Activated naive CD4-positive, alpha-beta T cell treated with anti-CD3 and anti-CD28 coated beads, Interleukin-2, amount 10 ng/mL, durations not matched to agents 7 days and 5 days (primary cell): ENCODE measurements around the gene RNF186.
A peak's percentile ranks its signal among the peaks of the same experiment; 100 is the strongest.

Source experiments
- CTCF ChIA-PET: fragments of 350-600 bp; sonication (Branson Sonifier 250); formaldehyde crosslinking; loops from one replicate; lab custom pipeline; 2021; ENCODE audit warnings: antibody characterized with exemption; lab: Charles Lee
- DNase-seq: peaks from one replicate; pipeline ENCODE4 v3.0.0-alpha.2; 2020
- H3K27ac Mint-ChIP-seq: one replicate; pipeline ENCODE4 v1.8.0; 2021; ENCODE audit warnings: mild to moderate bottlenecking, moderate library complexity, mixed read lengths
- H3K27me3 Mint-ChIP-seq: one replicate; pipeline ENCODE4 v1.8.0; 2021; ENCODE audit warnings: mild to moderate bottlenecking, mixed read lengths
- H3K36me3 Mint-ChIP-seq: one replicate; pipeline ENCODE4 v1.8.0; 2021; ENCODE audit warnings: mixed read lengths
- H3K4me1 Mint-ChIP-seq: one replicate; pipeline ENCODE4 v1.8.0; 2021; ENCODE audit warnings: mixed read lengths
- H3K4me3 Mint-ChIP-seq: one replicate; pipeline ENCODE4 v1.8.0; 2021; ENCODE audit warnings: mild to moderate bottlenecking, moderate library complexity, mixed read lengths
- H3K9me3 Mint-ChIP-seq: one replicate; pipeline ENCODE4 v1.8.0; 2021; ENCODE audit warnings: mixed read lengths

RNF186 gene

DNA sequence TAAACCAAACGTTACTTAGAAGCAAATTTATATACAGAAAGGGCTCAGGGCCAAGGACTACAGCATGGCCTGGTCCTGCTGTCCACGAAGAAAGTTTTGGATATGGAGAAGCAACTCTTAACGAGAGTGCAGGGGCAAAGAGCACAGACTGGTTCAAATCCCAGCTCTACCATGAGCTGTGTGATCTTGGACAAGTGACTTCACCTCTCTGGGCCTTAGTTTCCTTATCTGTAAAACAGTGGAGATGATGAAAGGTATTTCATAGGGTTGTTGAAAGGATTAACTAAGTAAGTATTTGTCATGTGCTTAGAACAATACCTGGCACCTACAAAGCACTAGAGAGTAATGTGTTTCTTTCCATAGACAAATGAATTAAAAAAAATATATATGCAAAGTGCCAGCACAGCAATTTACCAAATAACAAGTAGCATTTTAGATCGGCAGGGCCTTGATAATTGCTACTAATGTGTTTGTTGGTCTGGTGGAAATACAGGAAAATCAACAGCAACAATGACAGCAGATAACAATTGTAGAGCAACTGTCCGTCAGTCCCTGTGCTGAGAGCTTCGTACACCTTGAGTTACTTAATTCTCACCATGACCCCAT is 40.8 kb downstream of the RNF186 start:
- H3K4me3 Mint-ChIP-seq = no peak overlapping the region
- peaks cover 14% of the 10 kb centered on the region for H3K36me3 Mint-ChIP-seq
- no peaks in the 10 kb centered on the region for H3K9me3 Mint-ChIP-seq
- H3K27ac Mint-ChIP-seq = no peak overlapping the region
- CTCF ChIA-PET = interaction anchor here (1.5 kb wide), 1 partner anchor 10 kb away, joined by 3 read pairs; no protein-coding TSS in a partner anchor
- DNase-seq = no peak
- H3K27me3 Mint-ChIP-seq = no peaks in the 10 kb centered on the region
- H3K4me1 Mint-ChIP-seq = no peaks in the 10 kb centered on the region

DNA sequence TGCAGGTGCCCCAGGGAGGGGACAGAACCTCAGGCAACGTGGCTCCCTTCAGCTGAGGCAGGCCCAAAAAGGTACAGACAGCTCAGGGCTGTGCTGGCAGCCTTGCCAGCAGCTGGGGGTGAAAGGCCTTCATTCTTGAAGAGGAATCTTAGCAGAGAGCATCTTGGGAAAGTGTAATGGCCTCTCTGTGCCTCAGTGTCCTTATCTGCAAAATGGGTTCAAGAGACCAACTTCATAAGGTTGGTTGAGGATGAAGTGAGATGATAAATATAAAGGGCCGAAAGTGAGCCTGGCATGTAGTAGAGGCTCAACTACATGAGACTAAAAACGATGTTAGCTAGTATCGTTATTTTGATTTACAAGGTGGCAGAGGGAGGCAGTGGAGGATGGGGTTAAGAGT is 41.6 kb downstream of the RNF186 start:
- Mint-ChIP-seq H3K4me3 (no peak overlapping the region), H3K36me3 (peaks cover 8% of the 10 kb centered on the region), H3K4me1 (no peaks in the 10 kb centered on the region), H3K27me3 (no peaks in the 10 kb centered on the region), H3K9me3 (no peaks in the 10 kb centered on the region), H3K27ac (no peak overlapping the region)
- CTCF ChIA-PET = interaction anchor here (1.5 kb wide), 1 partner anchor 11 kb away, joined by 3 read pairs; no protein-coding TSS in a partner anchor
- no peak for DNase-seq

DNA sequence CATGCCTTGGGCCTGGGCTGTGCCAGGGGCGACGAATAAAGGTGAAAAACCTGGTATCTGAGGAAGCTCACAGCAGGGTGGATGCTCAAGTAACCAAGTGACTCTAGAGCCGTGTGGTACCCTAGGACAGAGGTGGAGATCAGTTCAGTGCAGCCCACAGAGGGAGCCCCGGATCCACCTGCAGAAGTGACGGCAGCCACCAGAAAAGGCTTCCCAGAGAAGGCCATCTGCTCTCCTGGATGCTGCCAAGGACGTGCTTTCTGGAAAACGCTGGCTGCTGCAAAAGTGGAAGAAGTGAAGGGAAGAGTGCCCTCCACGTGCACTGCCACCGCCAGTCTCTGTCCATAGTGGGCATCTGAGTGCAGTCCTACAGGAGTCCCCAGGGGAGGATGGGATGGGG is 43.0 kb downstream of the RNF186 start:
- CTCF ChIA-PET = no interaction called here
- no peak for DNase-seq
- H3K4me3 Mint-ChIP-seq = no peak overlapping the region
- peaks cover 2% of the 10 kb centered on the region for H3K36me3 Mint-ChIP-seq
- H3K27me3 Mint-ChIP-seq = no peaks in the 10 kb centered on the region
- no peaks in the 10 kb centered on the region for H3K9me3 Mint-ChIP-seq
- no peak overlapping the region for H3K27ac Mint-ChIP-seq
- no peaks in the 10 kb centered on the region for H3K4me1 Mint-ChIP-seq

DNA sequence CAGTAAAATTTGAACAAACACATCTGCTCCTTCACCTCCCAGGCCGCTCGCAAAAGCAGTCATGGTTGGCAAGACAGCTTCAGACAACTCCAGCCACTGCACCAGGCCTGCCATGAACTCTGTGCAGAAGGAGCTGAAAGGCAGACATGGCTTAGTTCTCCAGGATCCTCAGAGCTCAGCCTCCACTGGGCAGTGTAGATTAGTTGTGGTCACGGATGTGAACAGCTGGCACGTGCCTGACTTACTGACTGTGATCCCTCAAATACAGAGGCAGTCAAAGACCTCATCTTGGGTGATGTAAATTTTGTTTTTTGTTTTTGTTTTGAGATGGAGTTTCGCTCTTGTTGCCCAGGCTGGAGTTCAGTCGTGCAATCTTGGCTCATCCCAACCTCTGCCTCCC is 43.7 kb downstream of the RNF186 start:
- Mint-ChIP-seq H3K27ac (no peak overlapping the region), H3K9me3 (no peaks in the 10 kb centered on the region), H3K4me3 (no peak overlapping the region), H3K36me3 (peaks cover 2% of the 10 kb centered on the region), H3K27me3 (no peaks in the 10 kb centered on the region), H3K4me1 (peaks cover under 1% of the 10 kb centered on the region)
- CTCF ChIA-PET = interaction anchor here (1.0 to 1.7 kb wide), 2 partner anchors 10 to 42 kb away, joined by 3 to 5 read pairs; no protein-coding TSS in a partner anchor
- DNase-seq = no peak

DNA sequence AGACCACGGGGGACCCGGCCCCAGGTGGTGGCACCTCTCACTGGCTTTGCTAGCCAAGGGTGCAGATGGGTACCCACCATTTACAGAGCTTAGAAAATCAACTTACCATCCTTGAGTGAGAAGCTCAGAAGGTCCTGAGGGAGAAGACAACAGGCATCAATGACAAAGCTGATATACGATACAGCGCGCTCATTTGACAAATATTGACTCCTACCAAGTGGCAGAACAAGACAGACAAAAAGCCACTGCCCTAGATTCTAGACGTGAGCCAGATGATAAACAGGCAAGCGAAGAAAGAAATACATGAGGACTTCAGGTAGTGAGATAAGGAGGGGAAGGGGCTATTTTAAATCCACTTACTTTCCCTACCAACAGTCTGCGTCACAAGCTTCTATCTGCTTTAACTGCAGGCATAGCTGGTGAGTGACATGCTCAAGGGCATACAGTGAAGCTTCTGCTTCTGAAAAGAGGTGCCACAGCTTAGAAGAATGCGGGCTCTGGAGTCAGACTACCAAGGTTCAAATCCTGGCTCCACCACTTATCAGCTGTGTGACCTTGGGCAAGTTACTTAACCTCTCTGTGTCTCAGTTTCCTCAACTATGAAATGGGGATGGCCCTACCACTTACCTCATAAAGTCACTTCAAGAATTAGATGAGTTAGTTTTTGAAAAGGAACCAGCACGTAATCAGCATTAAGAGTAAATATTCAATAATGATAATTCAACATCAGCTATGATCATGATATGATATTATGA is 44.5 kb downstream of the RNF186 start:
- CTCF ChIA-PET = interaction anchor here (1.0 to 1.7 kb wide), 2 partner anchors 9 to 43 kb away, joined by 3 to 5 read pairs; no protein-coding TSS in a partner anchor
- DNase-seq = no peak
- H3K27me3 Mint-ChIP-seq = no peaks in the 10 kb centered on the region
- no peak overlapping the region for H3K4me3 Mint-ChIP-seq
- H3K4me1 Mint-ChIP-seq = peaks cover 7% of the 10 kb centered on the region
- H3K9me3 Mint-ChIP-seq = no peaks in the 10 kb centered on the region
- H3K36me3 Mint-ChIP-seq = peaks cover 2% of the 10 kb centered on the region
- H3K27ac Mint-ChIP-seq = no peak overlapping the region

DNA sequence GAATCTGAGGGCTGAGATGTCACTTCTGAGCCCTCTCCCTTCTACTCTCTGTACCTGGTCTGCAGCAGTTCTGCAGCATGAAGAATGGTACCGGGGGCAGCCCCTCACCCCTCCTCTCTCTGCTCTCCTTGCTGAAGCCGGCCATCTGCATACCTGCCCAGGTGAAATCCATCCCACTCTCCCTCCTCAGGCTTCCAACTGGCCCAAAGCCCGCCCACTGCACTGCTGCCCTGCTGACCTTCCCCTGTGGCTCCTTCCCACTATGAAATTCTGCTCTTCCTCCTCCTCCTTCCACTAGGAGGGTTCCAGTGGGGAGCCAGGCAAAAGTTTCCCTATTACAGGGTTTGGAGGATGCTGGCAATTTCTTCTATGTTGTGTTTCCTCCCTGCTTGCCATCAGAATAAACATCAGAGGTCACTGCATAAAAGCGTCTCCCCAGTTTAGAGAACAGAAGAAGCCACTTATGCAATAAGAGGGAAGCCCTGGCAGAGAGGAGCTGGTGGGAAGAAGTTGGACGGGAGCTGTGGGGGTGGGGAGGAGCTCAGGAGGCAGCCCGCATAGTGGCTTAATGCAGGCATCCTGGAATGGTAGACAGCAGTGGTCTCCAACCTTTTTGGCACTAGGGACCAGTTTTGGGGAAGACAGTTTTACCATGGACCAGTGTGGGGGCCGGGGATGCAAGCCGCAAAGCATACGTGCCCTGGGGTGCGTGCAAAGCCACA is 45.7 kb downstream of the RNF186 start:
- Mint-ChIP-seq H3K9me3 (no peaks in the 10 kb centered on the region), H3K36me3 (peaks cover 4% of the 10 kb centered on the region), H3K27ac (no peak overlapping the region), H3K4me3 (no peak overlapping the region), H3K4me1 (peaks cover 11% of the 10 kb centered on the region), H3K27me3 (no peaks in the 10 kb centered on the region)
- CTCF ChIA-PET = no interaction called here
- no peak for DNase-seq

DNA sequence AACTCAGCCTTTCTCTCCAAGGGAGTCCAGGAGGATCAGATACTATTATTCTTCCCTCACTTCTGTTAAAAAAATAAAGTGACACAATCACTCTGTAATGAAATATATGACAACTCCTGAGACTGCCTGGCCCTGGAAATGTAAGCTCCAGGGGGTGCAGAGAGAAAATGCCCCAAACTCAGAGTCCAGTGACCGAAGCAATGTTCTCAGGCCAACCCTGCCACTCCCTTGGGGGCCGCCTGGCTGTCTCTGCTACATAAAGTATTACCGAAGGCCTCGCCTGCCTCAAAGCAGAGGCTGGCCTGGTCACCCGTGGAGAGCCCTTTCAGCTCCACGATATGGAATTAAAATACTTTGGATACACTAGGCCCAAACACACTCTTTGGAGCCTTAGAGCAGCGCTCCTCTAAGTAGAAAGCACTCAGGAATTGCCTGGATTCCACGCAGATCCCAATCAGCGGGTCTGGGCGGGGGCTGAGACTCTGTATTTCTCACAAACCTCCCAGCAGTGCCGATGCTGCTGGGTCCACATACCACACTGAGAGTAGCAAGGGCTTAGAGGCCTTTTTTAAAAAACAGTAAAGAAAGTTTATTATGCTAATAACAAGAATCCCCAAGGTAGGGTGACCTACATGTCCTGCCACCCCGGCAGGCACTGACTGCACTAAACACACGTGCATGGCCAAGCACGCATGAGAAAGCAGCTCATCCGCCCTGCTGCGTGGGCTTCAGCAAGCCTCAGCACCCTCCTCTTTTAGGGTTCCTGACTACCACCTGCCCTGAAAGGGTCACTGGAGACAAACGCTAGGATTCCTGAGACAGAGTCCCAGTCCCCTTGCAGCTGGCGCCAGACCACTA is 46.5 kb downstream of the RNF186 start:
- CTCF ChIA-PET = no interaction called here
- no peak for DNase-seq
- Mint-ChIP-seq H3K4me1 (peaks cover 11% of the 10 kb centered on the region), H3K27ac (no peak overlapping the region), H3K4me3 (no peak overlapping the region), H3K9me3 (no peaks in the 10 kb centered on the region), H3K36me3 (peaks cover 4% of the 10 kb centered on the region), H3K27me3 (no peaks in the 10 kb centered on the region)

DNA sequence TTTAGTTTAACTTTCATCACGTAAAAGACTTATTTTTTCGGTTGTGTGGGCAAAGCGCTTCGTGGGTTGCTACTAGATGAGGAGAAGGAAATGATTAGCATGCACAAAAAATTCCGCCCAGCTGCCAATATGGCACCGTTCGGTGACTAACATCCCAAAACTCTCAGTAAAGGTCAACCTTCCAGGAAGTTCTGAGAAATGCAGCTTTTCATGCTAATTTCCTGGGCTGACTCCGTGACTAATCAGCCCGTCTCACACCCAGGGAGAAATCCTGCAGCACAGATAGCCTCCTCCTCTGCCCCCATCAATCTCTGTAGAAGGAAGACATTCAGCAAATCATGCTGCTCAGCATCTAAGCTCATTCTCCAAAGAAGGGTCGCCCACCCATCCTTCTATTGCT is 49.5 kb downstream of the RNF186 start:
- Mint-ChIP-seq H3K4me1 (peaks cover 11% of the 10 kb centered on the region), H3K27ac (no peak overlapping the region), H3K27me3 (no peaks in the 10 kb centered on the region), H3K4me3 (no peak overlapping the region), H3K9me3 (no peaks in the 10 kb centered on the region), H3K36me3 (peaks cover 4% of the 10 kb centered on the region)
- CTCF ChIA-PET = interaction anchor here (0.7 to 1.1 kb wide), 2 partner anchors 8 to 11 kb away, joined by 3 read pairs; no protein-coding TSS in a partner anchor
- no peak for DNase-seq

DNA sequence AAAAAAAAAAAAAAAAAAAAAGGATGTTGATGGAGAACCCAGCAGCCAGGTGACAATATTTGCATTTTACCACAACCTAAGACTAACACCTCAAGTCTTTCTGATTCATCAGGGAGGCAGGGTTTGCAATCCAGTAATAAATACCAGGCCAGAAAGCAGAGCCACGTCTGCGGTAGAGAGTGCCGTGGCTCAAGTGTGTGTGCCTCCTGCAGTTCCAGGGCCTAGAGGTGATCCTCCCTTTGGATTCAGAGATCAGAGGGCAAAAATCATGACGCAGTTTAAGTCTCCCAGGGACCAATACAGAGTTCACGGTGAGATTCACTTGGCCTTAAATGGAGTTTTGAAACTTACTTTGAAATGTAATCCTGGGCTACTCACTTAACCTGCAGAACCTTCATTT is 50.2 kb downstream of the RNF186 start:
- H3K27ac Mint-ChIP-seq = peak overlapping the region; percentile 55
- no peaks in the 10 kb centered on the region for H3K9me3 Mint-ChIP-seq
- CTCF ChIA-PET = interaction anchor here (1.3 kb wide), 1 partner anchor 387 kb away, joined by 4 read pairs; no protein-coding TSS in a partner anchor
- H3K27me3 Mint-ChIP-seq = no peaks in the 10 kb centered on the region
- peaks cover 11% of the 10 kb centered on the region for H3K4me1 Mint-ChIP-seq
- no peak overlapping the region for H3K4me3 Mint-ChIP-seq
- DNase-seq = no peak
- peaks cover 4% of the 10 kb centered on the region for H3K36me3 Mint-ChIP-seq
